GM10266 (cell line): ENCODE results near the gene WDR90.

Experiments used
- DNase-seq: peaks from one replicate; pipeline ENCODE4 v3.0.0; 2012; ENCODE audit errors: extremely low spot score
- CTCF ChIP-seq: IDR thresholded peaks from 2 replicates; pipeline ENCODE4 v1.5.1; 2012; ENCODE audit warnings: mild to moderate bottlenecking, low read depth; ENCODE audit not compliant: control insufficient read depth, insufficient read depth; ENCODE audit errors: missing control alignments

Gene WDR90

GRCh38 chr16:672371-672770 is 23.2 kb downstream of the WDR90 start:
- TF ChIP-seq CTCF, result no peak
- no peak for DNase-seq

GRCh38 chr16:672851-673250 is 23.7 kb downstream of the WDR90 start:
- no peak for TF ChIP-seq CTCF
- no peak for DNase-seq

GRCh38 chr16:673399-673991 is 24.3 kb downstream of the WDR90 start:
- DNase-seq, result no peak
- TF ChIP-seq CTCF, result no peak

- no peak for DNase-seq
- TF ChIP-seq CTCF, result no peak
These were observed 25.2 kb downstream of the WDR90 start for GRCh38 chr16:674214-674881.

GRCh38 chr16:674968-675883 is 26.1 kb downstream of the WDR90 start, which contains the start of gene RHBDL1:
Gene RHBDL1 (plus strand): TSS chr16:675671. CDS start chr16:675791, 120 bp downstream.
- no peak for TF ChIP-seq CTCF
- no peak for DNase-seq

- TF ChIP-seq CTCF, result no peak
- no peak for DNase-seq
These were observed 26.9 kb downstream of the WDR90 start for GRCh38 chr16:675884-676564.
